Measurements from ENCODE around the gene RNF4.
A peak's percentile ranks its signal among the peaks of the same experiment; 100 is the strongest.
"Not testable (repeated sequence)": the region's sequence is repeated elsewhere in the genome, so short reads cannot be mapped to it uniquely, and the experiment has no call there.

RNF4 gene

DNA sequence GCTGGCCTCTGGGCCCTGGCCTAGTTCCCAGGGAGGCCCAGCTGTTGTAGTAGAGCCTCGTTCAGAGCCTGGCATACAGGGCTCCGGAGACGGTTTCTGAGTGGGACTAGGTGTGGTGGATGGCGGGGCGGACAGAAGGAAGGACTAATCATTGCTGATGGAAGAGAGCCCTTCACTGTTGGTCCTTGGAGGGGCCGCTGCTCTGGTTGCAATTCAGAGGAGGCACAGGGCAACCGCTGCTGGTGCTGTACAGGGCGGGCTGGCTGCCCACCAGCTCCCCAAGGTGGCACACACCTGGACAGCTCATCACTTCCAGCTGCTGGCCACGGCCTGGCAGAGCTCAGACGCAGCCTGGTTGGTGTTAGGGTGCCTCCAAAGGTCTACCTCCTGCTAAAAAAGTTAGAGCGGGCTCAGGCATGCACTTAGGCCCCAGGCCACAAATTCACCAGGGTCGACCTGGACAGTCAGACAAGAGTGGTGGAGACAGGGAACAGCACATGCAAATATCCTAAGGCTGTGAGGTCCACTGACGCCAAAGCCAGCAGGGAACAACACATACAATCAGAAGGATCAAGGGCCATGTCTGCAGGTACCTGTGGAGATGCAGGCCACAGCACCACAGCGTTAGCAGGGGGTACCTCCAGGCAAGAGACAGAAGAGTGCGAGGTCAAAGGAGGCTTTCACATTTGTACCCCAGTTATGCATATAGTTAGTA lies 7.5 kb upstream of the RNF4 start:
- Mint-ChIP-seq H3K4me1 (ENCODE audit: low read depth) (peaks cover 11% of the 10 kb centered on the region), H3K27me3 (ENCODE audit: low read depth) (peaks cover 36% of the 10 kb centered on the region), H3K9me3 (no peaks in the 10 kb centered on the region), H3K4me3 (peak overlapping the region; percentile 71), H3K36me3 (ENCODE audit: low read depth) (peaks cover 2% of the 10 kb centered on the region), H3K27ac (peak overlapping the region; percentile 36)

DNA sequence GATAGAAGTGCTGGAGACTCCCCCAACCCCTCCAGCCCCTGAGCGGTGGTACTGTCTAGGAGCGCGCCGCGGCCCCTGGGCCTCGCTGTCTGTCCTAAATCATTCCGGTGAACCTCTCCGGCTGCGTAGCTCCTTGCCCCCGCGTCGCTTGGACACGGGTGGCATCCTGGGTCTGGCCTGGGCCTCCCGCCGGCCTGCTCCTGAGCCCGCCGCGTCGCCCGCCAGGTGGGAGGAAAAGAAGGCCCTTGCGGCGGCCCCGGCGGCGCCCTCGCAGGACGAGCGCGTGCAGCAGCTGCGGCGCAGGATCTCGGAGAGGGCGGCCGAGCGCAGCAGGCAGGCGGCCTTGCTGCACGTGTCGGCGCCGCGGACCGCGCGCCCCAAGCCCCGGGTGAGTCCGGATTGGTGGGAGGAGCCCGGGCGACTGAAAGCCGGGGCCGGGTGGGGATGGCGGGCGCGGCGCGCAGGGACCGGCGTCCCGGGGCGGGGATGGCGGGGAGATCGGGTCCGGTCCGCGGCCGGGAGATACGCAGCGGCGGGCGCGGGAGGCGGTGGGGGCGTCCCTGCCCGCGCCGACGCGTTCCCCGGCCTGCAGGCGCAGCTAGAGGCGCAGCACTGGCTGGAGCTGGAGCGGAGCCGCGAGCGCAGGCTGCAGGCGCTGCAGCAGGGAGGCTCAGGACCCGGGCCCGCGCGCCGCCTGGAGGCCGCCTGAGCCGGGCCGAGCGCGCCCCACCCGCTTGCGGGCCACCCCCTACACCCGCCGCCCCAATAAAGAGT lies 6.5 kb upstream of the RNF4 start:
- H3K4me1 Mint-ChIP-seq (ENCODE audit: low read depth) = peaks cover 14% of the 10 kb centered on the region
- no peak overlapping the region for H3K27ac Mint-ChIP-seq
- H3K27me3 Mint-ChIP-seq (ENCODE audit: low read depth) = peaks cover 36% of the 10 kb centered on the region
- peak overlapping the region; percentile 71 for H3K4me3 Mint-ChIP-seq
- peaks cover 2% of the 10 kb centered on the region for H3K36me3 Mint-ChIP-seq (ENCODE audit: low read depth)
- no peaks in the 10 kb centered on the region for H3K9me3 Mint-ChIP-seq

DNA sequence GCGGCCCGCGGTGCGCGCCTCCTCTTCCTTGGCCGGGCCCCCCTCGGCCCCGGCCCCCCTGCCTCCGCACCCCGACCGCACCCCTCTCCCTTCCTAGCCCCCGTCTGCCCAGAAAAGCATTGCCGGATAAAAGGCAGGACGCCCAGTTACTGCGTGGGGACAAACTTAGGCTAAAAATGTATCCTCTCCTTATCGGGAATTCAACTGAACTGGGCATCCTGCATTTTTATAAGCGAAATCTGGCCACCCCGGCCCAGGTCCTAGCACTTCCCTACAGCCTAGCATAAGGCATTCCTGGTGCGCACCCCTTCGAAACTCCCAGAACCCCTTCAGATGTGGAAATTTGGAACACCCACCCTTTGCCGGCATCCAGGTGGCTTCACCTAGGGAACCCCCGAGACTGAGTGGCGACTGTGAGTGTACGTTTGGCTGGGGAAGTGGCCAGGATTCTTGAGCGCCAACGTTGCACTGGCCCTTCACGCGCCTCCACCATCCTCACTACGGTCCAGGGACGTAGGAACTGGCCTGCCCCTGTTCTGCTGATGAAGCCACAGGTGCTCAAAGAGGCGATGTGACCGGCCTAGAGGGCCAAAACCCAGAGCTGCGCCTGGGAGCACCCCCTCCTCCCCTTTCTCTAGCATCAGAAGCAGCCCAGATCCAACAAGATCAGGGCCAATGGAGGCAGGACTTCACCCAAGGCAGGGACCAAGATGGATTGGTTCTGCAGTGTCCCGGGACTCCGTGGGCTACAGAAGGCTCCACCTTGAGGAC lies 5.7 kb upstream of the RNF4 start:
- peaks cover 33% of the 10 kb centered on the region for H3K27me3 Mint-ChIP-seq (ENCODE audit: low read depth)
- H3K9me3 Mint-ChIP-seq = no peaks in the 10 kb centered on the region
- peak overlapping the region; percentile 54 for H3K4me3 Mint-ChIP-seq
- H3K36me3 Mint-ChIP-seq (ENCODE audit: low read depth) = peaks cover 2% of the 10 kb centered on the region
- H3K4me1 Mint-ChIP-seq (ENCODE audit: low read depth) = peaks cover 17% of the 10 kb centered on the region
- no peak overlapping the region for H3K27ac Mint-ChIP-seq

DNA sequence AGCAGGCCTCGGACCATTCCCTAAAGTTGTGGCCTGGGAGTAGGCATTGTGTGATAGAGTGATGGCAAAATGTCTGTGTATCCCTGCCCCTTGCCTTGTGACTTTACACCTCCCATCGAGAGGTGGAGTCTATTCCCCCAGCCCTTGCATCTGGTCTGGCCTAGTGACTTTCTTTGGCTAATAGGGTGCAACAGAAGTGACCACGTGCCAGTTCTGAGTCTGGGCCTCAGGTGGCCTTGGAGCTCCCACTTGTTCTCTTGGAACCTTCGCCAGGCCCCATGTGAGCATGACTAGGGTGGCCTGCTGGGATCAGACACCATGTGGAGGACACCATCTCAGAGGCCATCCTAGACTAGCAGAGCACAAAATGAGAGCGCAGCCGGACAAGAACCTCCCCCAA lies 3.9 kb upstream of the RNF4 start:
- Mint-ChIP-seq H3K36me3 (ENCODE audit: low read depth) (peaks cover 9% of the 10 kb centered on the region), H3K27ac (no peak overlapping the region), H3K27me3 (ENCODE audit: low read depth) (peaks cover 25% of the 10 kb centered on the region), H3K4me1 (ENCODE audit: low read depth) (peaks cover 21% of the 10 kb centered on the region), H3K4me3 (no peak overlapping the region), H3K9me3 (no peaks in the 10 kb centered on the region)

DNA sequence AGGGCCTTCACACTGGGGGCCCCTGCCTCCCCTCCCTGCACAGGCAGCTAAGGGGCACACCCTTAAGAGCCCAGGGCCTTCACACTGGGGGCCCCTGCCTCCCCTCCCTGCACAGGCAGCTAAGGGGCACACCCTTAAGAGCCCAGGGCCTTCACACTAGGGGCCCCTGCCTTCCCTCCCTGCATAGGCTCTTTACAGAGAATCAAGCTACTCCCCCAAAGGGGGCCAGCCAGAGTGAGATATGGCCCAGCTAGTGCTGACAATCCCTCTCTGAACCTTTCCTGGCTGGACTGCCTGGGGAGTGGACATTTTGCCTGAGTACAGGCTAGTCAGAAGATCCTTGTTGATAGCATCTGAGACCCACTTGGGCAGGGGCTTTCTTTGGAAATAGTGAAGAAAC lies 3.4 kb upstream of the RNF4 start:
- not testable (repeated sequence) for H3K9me3 Mint-ChIP-seq, H3K27ac Mint-ChIP-seq, H3K4me3 Mint-ChIP-seq
- H3K36me3 Mint-ChIP-seq (ENCODE audit: low read depth) = peaks cover 14% of the 10 kb centered on the region
- H3K4me1 Mint-ChIP-seq (ENCODE audit: low read depth) = peaks cover 26% of the 10 kb centered on the region
- H3K27me3 Mint-ChIP-seq (ENCODE audit: low read depth) = peaks cover 25% of the 10 kb centered on the region

DNA sequence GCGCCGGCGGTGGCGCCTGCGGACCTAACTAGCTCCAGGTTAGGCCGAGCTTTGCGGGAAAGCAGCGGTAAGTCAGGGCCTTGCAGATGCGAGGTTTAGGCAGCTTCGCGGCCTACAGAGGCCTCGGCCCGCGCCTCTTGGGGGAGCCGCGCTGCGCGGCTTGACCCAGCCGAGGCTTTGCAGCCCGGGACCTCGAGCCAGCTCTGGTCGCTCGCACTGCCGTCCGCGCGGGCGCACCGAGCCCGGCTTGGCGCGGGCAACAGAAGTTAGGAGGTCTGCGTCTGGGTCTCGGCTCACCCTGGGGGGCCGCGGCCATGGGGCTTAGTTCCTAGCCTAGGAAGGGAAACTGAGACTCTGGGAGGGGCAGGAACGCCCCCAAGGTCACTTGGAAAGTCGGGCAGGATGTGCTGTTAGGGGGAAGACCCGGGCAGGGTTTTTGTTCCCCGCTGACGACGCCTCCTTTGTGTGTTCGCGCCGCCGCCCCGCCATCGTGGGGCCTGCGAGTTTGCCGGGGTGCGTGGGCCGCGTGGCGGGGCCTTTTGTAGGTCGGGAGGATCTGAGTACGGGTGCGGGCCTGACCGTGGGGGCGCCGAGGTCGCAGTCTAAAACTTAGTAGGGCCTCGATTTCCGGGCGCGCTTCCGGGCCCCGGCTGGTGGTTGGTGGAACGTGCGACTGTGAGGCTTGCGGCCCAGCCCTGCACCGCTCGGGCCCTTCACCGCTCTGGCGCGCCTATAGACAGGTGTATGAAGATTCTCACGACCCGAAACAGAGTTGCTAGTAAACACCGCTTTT lies 482 bp downstream of the RNF4 start:
- Mint-ChIP-seq H3K27me3 (ENCODE audit: low read depth) (no peaks in the 10 kb centered on the region), H3K4me1 (ENCODE audit: low read depth) (peaks cover 35% of the 10 kb centered on the region), H3K4me3 (peak overlapping the region; percentile 94), H3K9me3 (no peaks in the 10 kb centered on the region), H3K36me3 (ENCODE audit: low read depth) (peaks cover 30% of the 10 kb centered on the region), H3K27ac (peak overlapping the region; percentile 95)

DNA sequence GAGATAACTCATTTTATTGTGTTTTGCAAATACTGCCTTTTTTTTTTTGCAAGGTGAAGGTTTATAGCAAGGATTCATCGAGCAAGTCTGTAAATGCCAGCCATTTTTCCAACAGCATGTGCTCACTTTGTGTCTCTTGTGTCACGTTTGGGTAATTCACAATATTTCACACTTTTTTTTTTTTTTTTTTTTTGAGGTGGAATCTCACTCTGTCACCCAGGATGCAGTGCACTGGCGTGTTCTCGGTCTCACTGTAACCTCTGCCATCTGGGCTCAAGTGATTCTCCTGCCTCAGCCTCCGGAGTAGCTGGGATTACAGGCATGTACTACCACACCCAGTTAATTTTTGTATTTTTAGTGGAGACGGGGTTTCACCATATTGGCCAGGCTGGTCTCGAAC lies 1.9 kb downstream of the RNF4 start:
- Mint-ChIP-seq H3K4me1 (ENCODE audit: low read depth) (peaks cover 39% of the 10 kb centered on the region), H3K4me3 (peak overlapping the region; percentile 94), H3K9me3 (no peaks in the 10 kb centered on the region), H3K27me3 (ENCODE audit: low read depth) (no peaks in the 10 kb centered on the region), H3K27ac (peak overlapping the region; percentile 95), H3K36me3 (ENCODE audit: low read depth) (peaks cover 32% of the 10 kb centered on the region)

DNA sequence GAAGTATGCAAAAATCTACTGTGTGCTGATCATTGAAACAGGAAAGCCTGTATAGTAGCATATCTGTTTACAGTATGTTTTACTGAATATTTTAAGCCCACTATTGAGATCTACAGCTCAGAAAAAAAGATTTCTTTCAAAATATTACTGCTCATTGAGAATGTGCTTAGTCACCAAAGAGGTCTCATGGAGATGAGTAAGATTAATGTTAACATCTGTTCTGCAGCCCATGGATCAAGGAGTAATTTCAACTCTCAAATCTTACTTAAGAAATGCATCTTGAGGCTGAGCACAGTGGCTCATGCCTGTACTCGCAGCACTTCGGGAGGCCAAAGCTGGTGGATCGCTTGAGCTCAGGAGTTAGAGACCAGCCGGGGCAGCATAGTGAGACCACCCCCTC lies 3.3 kb downstream of the RNF4 start:
- Mint-ChIP-seq H3K27me3 (ENCODE audit: low read depth) (no peaks in the 10 kb centered on the region), H3K4me1 (ENCODE audit: low read depth) (peaks cover 43% of the 10 kb centered on the region), H3K4me3 (no peak overlapping the region), H3K9me3 (no peaks in the 10 kb centered on the region), H3K27ac (no peak overlapping the region), H3K36me3 (ENCODE audit: low read depth) (peaks cover 37% of the 10 kb centered on the region)

DNA sequence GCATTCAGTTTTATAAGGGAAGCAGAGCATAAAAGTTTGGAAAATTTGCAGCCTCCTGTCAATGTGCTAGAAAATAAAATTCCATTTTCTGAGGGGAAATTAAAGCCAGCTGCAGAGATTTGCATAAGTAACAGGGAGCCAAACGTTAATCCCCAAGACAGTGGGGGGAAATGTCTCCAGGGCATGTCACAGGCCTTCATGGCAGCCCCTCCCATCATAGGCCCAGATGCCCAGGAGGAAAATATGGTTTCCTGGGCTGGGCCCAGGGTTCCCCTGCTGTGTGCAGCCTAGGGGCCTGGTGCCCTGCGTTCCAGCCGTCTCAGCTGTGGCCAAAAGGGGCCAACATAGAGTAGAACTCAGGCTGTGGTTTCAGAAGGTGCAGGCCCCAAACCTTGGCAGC lies 9.3 kb downstream of the RNF4 start:
- H3K4me3 Mint-ChIP-seq = no peak overlapping the region
- no peaks in the 10 kb centered on the region for H3K9me3 Mint-ChIP-seq
- peaks cover 59% of the 10 kb centered on the region for H3K4me1 Mint-ChIP-seq (ENCODE audit: low read depth)
- H3K27ac Mint-ChIP-seq = peak overlapping the region; percentile 8
- H3K36me3 Mint-ChIP-seq (ENCODE audit: low read depth) = peaks cover 14% of the 10 kb centered on the region
- no peaks in the 10 kb centered on the region for H3K27me3 Mint-ChIP-seq (ENCODE audit: low read depth)

DNA sequence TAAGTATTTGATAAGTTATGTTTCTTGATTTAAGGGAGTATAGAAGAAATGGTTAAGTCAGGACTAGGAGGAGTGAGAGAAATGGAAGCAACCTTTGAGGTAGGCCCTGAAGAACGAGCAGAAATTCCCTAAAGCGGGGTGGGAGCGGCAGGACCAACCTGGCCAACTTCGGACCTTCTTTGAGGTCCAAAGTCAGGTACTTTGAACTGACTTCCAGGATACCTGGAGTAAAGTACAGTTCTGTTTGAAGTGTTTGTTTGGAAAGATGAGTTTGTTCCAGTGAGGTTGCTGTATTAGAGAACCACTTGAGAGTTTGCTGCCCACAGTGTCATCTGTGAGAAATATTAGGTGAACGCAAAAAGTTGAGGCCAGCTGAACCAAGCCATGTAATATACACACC lies 11.7 kb downstream of the RNF4 start:
- Mint-ChIP-seq H3K4me3 (no peak overlapping the region), H3K4me1 (ENCODE audit: low read depth) (peaks cover 76% of the 10 kb centered on the region), H3K27ac (peak overlapping the region; percentile 7), H3K27me3 (ENCODE audit: low read depth) (no peaks in the 10 kb centered on the region), H3K36me3 (ENCODE audit: low read depth) (peaks cover 13% of the 10 kb centered on the region), H3K9me3 (no peaks in the 10 kb centered on the region)

DNA sequence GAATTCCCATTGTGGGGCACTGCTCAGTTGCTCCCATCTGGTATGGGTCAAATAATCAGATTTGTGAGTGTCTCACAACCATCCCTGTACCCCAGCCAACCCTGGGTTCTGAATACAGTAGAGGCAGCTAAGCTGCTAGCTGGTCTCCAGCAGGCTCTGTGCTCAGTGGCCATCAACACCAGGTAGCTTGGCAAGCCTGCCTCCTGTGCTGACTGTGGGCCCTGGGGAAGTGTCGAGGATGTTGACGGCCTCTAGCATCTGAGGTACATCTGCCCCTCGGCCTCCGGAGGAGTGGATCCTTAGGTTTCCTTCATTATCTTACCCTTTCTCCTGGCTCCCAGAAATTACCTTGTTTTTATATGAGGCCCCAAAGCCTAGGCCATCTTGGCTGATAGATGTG lies 13.3 kb downstream of the RNF4 start:
- Mint-ChIP-seq H3K27ac (peak overlapping the region; percentile 91), H3K27me3 (ENCODE audit: low read depth) (no peaks in the 10 kb centered on the region), H3K4me3 (no peak overlapping the region), H3K36me3 (ENCODE audit: low read depth) (peaks cover 7% of the 10 kb centered on the region), H3K4me1 (ENCODE audit: low read depth) (peaks cover 83% of the 10 kb centered on the region), H3K9me3 (no peaks in the 10 kb centered on the region)

DNA sequence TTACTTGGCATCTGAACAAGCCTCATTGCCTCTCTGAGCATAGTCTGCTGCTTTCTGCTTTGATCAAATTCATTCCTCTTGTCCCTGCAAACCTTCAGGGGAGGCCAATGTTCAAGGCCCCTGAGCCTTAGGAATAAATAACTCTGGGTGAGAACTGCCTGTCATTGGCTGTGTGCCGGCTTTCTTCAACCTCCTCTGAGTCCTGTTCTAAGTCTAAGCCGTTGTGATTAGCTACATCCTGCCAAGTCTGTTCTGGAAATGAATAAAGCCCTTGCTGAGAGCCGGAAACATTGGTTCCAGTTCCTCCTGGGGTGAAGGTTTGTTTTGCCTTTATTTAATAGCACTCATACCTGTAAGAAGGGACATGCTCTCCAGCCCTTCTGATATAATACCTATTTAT lies 13.8 kb downstream of the RNF4 start:
- H3K4me3 Mint-ChIP-seq = peak overlapping the region; percentile 60
- no peaks in the 10 kb centered on the region for H3K9me3 Mint-ChIP-seq
- H3K4me1 Mint-ChIP-seq (ENCODE audit: low read depth) = peaks cover 81% of the 10 kb centered on the region
- H3K27ac Mint-ChIP-seq = peak overlapping the region; percentile 91
- H3K27me3 Mint-ChIP-seq (ENCODE audit: low read depth) = no peaks in the 10 kb centered on the region
- peaks cover 7% of the 10 kb centered on the region for H3K36me3 Mint-ChIP-seq (ENCODE audit: low read depth)

DNA sequence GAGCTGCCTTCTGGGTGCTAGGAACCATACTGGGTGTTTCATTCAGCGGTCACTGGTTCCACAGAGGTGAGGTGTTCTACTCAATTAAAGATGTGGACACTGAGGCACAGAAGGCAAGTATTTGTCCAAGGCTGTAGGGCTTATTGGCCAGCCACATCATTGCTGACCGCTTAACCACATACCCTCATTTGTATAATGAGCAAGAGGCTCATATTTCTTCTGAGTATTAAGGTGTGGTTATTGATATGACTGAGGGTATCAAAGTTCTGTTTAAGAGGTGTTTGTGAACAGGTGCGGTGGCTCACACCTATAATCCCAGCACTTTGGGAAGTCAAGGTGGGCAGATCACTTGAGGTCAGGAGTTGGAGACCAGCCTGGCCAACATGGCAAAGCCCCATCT lies 14.3 kb downstream of the RNF4 start:
- no peak overlapping the region for H3K4me3 Mint-ChIP-seq

DNA sequence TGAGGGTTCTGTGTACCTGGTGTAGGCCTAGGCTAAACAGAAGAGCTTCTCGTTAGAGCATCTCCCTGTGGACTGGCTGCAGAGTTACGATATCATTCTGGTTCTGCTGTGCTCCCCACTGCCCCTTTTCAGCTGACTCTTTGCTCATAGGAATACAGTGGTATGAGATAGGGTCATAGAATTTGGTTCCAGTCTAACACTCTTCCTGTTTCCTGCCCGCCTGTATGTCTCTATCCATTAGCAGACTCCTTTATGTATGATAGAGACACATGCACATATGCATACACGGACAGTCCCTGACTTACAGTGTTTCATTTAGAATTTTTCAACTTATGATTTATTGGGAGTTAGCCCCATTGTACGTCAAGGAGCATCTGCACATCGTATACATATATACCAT lies 15.3 kb downstream of the RNF4 start:
- Mint-ChIP-seq H3K27me3 (ENCODE audit: low read depth) (no peaks in the 10 kb centered on the region), H3K27ac (peak overlapping the region; percentile 63), H3K4me1 (ENCODE audit: low read depth) (peaks cover 75% of the 10 kb centered on the region), H3K4me3 (no peak overlapping the region), H3K9me3 (no peaks in the 10 kb centered on the region), H3K36me3 (ENCODE audit: low read depth) (peaks cover 5% of the 10 kb centered on the region)

More for the DNA sequence above, 14.3 kb downstream of the RNF4 start:
- Mint-ChIP-seq H3K36me3 (ENCODE audit: low read depth) (peaks cover 7% of the 10 kb centered on the region), H3K9me3 (no peaks in the 10 kb centered on the region), H3K4me1 (ENCODE audit: low read depth) (peaks cover 81% of the 10 kb centered on the region), H3K27me3 (ENCODE audit: low read depth) (no peaks in the 10 kb centered on the region), H3K27ac (no peak overlapping the region)

All from T-helper 1 cell treated with Interleukin-12 subunit alpha and Interleukin-12 subunit beta and Interleukin-4 antibody, amounts not matched to agents 30 μg/mL and 1 μg/mL, for 36 hours (primary cell).